Measurements from ENCODE around the gene RIMBP3B. TPM values are rescaled to one million over a fixed set of nuclear protein-coding genes. Genes with fewer than 3 reads are reported as not detected.
"Not testable (repeated sequence)": the region's sequence is repeated elsewhere in the genome, so short reads cannot be mapped to it uniquely, and the experiment has no call there.

RIMBP3B gene
- total and polyA plus RNA-seq, 2 of the 13 experiments (the other 11 are each of a cell fraction or from before 2014, with no cell fraction given), result not detected

DNA sequence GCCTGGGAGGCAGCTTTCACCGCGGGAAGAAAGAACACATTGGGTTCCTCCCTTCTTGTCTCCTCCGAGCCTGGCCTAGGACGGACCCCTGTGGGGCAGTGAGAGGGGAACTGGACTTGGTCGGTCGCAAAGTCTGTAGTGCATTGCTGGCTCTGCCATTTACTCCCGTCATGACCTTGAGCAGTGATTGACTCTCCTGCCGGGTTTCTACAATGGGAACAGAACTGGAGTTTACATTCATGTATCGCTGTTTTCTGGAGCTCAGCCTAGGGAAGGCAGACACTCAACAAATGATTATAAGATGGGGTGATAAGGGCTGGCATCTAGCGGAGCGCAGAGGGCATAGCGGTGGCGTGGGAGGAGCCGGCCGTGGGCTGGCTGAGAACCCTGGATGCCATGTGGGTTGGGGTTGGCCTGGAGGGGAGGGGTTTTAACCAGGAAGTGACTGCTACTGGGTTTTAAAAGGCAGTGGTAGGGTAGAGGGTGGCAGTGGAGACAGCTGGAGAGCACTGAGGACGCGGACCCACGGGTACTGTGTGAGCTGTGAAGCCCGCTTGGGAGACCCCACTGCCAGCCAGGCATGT lies 36.7 kb downstream of the RIMBP3B start:
- H2AFZ ChIP-seq (ENCODE audit: low read length), result not testable (repeated sequence)

DNA sequence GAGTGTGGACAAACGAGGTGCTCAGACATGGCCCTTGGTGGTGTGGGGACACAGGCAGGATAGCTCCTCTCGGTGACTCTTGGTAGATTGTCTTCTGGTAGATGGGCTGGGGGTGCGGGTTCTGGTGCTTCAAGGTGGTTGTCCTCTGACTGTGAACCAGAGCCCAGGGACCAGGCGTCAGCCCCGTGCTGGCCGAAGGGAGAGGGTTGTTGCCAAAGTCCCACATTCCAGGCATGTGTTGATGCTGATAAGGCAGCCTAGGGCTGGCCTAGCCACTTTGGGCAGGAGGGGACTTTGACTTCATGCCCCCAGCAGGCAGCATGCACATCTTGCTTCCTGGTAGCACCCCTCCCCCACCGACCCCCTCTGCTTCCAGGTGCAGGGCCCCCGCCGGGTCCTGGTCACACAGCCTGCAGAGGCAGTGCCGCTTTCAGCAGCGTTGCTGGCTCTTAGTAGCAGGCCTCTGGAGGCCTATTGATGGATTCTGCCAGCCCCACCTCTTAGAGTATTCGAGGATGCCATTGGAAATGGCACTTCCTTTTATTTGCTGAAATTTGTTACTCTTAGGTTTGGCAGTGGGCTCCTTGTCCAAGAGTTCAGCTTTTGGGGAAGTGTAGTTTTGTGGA lies 40.6 kb downstream of the RIMBP3B start:
- TF ChIP-seq, protein P1, sequence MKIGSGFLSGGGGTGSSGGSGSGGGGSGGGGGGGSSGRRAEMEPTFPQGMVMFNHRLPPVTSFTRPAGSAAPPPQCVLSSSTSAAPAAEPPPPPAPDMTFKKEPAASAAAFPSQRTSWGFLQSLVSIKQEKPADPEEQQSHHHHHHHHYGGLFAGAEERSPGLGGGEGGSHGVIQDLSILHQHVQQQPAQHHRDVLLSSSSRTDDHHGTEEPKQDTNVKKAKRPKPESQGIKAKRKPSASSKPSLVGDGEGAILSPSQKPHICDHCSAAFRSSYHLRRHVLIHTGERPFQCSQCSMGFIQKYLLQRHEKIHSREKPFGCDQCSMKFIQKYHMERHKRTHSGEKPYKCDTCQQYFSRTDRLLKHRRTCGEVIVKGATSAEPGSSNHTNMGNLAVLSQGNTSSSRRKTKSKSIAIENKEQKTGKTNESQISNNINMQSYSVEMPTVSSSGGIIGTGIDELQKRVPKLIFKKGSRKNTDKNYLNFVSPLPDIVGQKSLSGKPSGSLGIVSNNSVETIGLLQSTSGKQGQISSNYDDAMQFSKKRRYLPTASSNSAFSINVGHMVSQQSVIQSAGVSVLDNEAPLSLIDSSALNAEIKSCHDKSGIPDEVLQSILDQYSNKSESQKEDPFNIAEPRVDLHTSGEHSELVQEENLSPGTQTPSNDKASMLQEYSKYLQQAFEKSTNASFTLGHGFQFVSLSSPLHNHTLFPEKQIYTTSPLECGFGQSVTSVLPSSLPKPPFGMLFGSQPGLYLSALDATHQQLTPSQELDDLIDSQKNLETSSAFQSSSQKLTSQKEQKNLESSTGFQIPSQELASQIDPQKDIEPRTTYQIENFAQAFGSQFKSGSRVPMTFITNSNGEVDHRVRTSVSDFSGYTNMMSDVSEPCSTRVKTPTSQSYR (CRISPR knock-in tag; IDR thresholded peaks at IDR 0.05; ENCODE audit: borderline replicate concordance), result peak; percentile 30; the same call in 1 of the 2 replicates
- TF ChIP-seq ZNF12 (CRISPR knock-in tag; IDR thresholded peaks at IDR 0.05), result 0 out of 2 replicates have a peak, but pooled peaks have one; percentile 52
- H3K79me2 ChIP-seq (ENCODE audit: insufficient read depth, low read length); intact Hi-C loops (cut with micrococcal nuclease; ENCODE audit: unreplicated experiment); H3K4me3 ChIP-seq (replicated peaks in 1 of 3; ENCODE audit: insufficient read depth in 1 of 3, low read depth in 2 of 3, low read length in 3 of 3); H3K4me1 ChIP-seq (ENCODE audit: insufficient read depth, low read length); H3K4me2 ChIP-seq (ENCODE audit: low read depth, low read length); BruUV-seq (replicated peaks); in situ Hi-C loops (cut with HindIII; ENCODE audit: extremely low pct_ligation_motif_present, low pct_unique_long_range_greater_than_20kb); H3K9ac ChIP-seq (ENCODE audit: insufficient read depth, low read depth, low read length); FAIRE-seq; H3K27me3 ChIP-seq (ENCODE audit: control insufficient read depth in 1 of 2, insufficient read depth in 2 of 2, low read length in 2 of 2); DNase-seq (ENCODE audit: low spot score); H3K9me3 ChIP-seq (ENCODE audit: low read length); H4K20me1 ChIP-seq (ENCODE audit: insufficient read depth, low read length); H3K36me3 ChIP-seq (replicated peaks in 1 of 2; ENCODE audit: control insufficient read depth in 1 of 2, insufficient read depth in 2 of 2, low read length in 2 of 2); H2AFZ ChIP-seq (ENCODE audit: low read length); CTCF ChIA-PET (ENCODE audit: low intra/inter-chr PET ratio, low total read pairs); POLR2A ChIA-PET; H3K27ac ChIP-seq (ENCODE audit: extremely low read length, insufficient read depth, low read length): not testable (repeated sequence)
- ATAC-seq, result peak; percentile 86
- no CpG with 5 or more reads among the region's 12 CpGs for WGBS (ENCODE audit: low lambda C conversion rate)

More for the DNA sequence above, 36.7 kb downstream of the RIMBP3B start:
- H3K36me3 ChIP-seq (replicated peaks in 1 of 2; ENCODE audit: control insufficient read depth in 1 of 2, insufficient read depth in 2 of 2, low read length in 2 of 2); H3K27ac ChIP-seq (ENCODE audit: extremely low read length, insufficient read depth, low read length); POLR2A ChIA-PET; H4K20me1 ChIP-seq (ENCODE audit: insufficient read depth, low read length); intact Hi-C loops (cut with micrococcal nuclease; ENCODE audit: unreplicated experiment); in situ Hi-C loops (cut with HindIII; ENCODE audit: extremely low pct_ligation_motif_present, low pct_unique_long_range_greater_than_20kb); H3K4me2 ChIP-seq (ENCODE audit: low read depth, low read length); H3K9ac ChIP-seq (ENCODE audit: insufficient read depth, low read depth, low read length); H3K27me3 ChIP-seq (ENCODE audit: control insufficient read depth in 1 of 2, insufficient read depth in 2 of 2, low read length in 2 of 2); FAIRE-seq; H3K79me2 ChIP-seq (ENCODE audit: insufficient read depth, low read length); H3K9me3 ChIP-seq (ENCODE audit: low read length); BruUV-seq (replicated peaks); DNase-seq (ENCODE audit: low spot score); CTCF ChIA-PET (ENCODE audit: low intra/inter-chr PET ratio, low total read pairs); H3K4me1 ChIP-seq (ENCODE audit: insufficient read depth, low read length): not testable (repeated sequence)
- ATAC-seq, result peak; percentile 29
- 0% methylated on average over 2 of the region's 19 CpGs for WGBS (ENCODE audit: low lambda C conversion rate)
- H3K4me3 ChIP-seq (replicated peaks in 1 of 3; ENCODE audit: insufficient read depth in 1 of 3, low read depth in 2 of 3, low read length in 3 of 3), result peak overlapping the region in 1 of 3 experiments; percentile 20; a peak in 1 of 6 replicates
- TF ChIP-seq SAP130 (CRISPR knock-in tag; IDR thresholded peaks at IDR 0.05; ENCODE audit: low read depth), result peak; percentile 41

DNA sequence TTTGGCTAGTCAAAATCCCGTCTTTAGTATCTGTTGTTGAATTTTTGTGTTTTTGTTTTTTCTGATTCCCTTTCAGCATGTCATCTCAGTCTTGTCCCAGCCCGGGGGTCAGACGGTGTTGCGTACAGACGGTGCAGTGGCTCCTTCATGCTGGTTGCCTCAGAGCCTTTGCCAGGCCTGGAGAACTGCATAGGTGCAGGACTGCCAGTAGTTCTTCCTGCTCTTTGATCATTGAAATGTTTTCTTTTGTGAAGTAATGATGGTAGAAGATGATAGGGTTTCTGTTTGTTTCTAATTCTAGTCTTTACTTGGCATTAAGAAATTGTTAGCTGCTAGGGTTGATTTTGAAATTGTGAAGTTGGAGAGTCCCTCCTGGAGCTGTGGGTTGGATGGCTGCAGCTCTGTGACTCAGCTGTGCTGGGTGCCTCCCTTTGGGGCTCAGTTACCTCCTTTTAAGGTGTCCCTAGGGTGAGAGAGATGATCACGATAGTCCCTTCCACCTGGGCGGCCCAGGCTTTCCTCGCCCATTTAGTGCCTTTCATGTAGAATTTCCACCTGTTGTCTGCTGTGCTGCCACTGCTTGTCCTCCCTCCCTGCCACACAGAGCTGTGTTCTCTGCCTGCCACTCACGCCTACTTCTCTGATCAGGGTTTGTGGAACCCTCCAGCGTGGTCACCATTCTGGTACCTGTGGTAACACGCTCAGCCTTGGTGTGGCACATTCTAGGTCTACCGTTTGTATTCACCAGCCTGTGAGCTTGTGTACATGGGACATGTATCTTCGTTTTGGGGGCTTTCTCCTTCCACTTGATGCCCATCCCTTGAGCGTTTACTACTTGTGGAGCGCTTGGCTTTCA lies 51.1 kb downstream of the RIMBP3B start:
- H3K36me3 ChIP-seq (replicated peaks in 1 of 2; ENCODE audit: control insufficient read depth in 1 of 2, insufficient read depth in 2 of 2, low read length in 2 of 2); H3K4me2 ChIP-seq (ENCODE audit: low read depth, low read length); H3K27me3 ChIP-seq (ENCODE audit: control insufficient read depth in 1 of 2, insufficient read depth in 2 of 2, low read length in 2 of 2); H3K27ac ChIP-seq (ENCODE audit: extremely low read length, insufficient read depth, low read length); H2AFZ ChIP-seq (ENCODE audit: low read length); CTCF ChIA-PET (ENCODE audit: low intra/inter-chr PET ratio, low total read pairs); H4K20me1 ChIP-seq (ENCODE audit: insufficient read depth, low read length); H3K79me2 ChIP-seq (ENCODE audit: insufficient read depth, low read length); ATAC-seq; H3K4me3 ChIP-seq (replicated peaks in 1 of 3; ENCODE audit: insufficient read depth in 1 of 3, low read depth in 2 of 3, low read length in 3 of 3); in situ Hi-C loops (cut with HindIII; ENCODE audit: extremely low pct_ligation_motif_present, low pct_unique_long_range_greater_than_20kb); H3K9me3 ChIP-seq (ENCODE audit: low read length); H3K4me1 ChIP-seq (ENCODE audit: insufficient read depth, low read length); intact Hi-C loops (cut with micrococcal nuclease; ENCODE audit: unreplicated experiment); DNase-seq (ENCODE audit: low spot score); BruUV-seq (replicated peaks); POLR2A ChIA-PET; H3K9ac ChIP-seq (ENCODE audit: insufficient read depth, low read depth, low read length); FAIRE-seq: not testable (repeated sequence)
- no CpG with 5 or more reads among the region's 15 CpGs for WGBS (ENCODE audit: low lambda C conversion rate)

Measured in HepG2 (cell line).